Endothelial cell of umbilical vein (primary cell): Measurements from ENCODE around the gene TMIGD3. TPM values are rescaled to one million over a fixed set of nuclear protein-coding genes. Genes with fewer than 3 reads are reported as not detected.

Experiments used
- BruUV-seq: library from RNA; stranded (reverse); fragments of 400-500 nt; replicated peaks from 2 replicates; lab custom pipeline; 2021; lab: Mats Ljungman, UMichigan
- CTCF ChIA-PET: fragments of 300-600, 350-600 bp; sonication (Branson Sonifier 250); formaldehyde crosslinking; loops from one replicate; lab custom pipeline; 2021; ENCODE audit warnings: antibody characterized with exemption, inconsistent platforms; lab: Charles Lee
- POLR2A ChIA-PET: fragments of 300-600, 350-600 bp; sonication (Branson Sonifier 250); formaldehyde crosslinking; loops from one replicate; lab custom pipeline; 2021; ENCODE audit warnings: antibody characterized with exemption, inconsistent platforms; lab: Charles Lee
- DNase-seq: peaks from one replicate; pipeline ENCODE4 v3.0.0-alpha.2; 2011; ENCODE audit warnings: low read depth, low spot score
- FAIRE-seq: peaks from 2 replicates; lab custom pipeline; 2011; peaks lifted over from hg19 to GRCh38; lab: Jason Lieb, UNC
- H2AFZ ChIP-seq: 2 replicates; pipeline ENCODE4 v1.6.0; 2012; ENCODE audit warnings: low read depth, low read length, control low read depth, inconsistent platforms
- H3K27ac ChIP-seq: 2 replicates; pipeline ENCODE4 v1.5.1; 2011; ENCODE audit warnings: low read depth, mild to moderate bottlenecking, control low read depth, low read length, moderate library complexity; ENCODE audit not compliant: insufficient read depth
- H3K27me3 ChIP-seq, 2 experiments: 2 replicates each; pipeline versions ENCODE4 v1.6.0 to v1.6.1; 2011; ENCODE audit warnings: low read length in 2 of 2, mixed read lengths in 1 of 2; ENCODE audit not compliant: control insufficient read depth in 2 of 2, insufficient read depth in 2 of 2
- H3K36me3 ChIP-seq, 2 experiments: 2 replicates in 1 of 2; 3 replicates in 1 of 2; pipeline ENCODE4 v1.5.1; 2011; ENCODE audit warnings: low read length in 2 of 2, mild to moderate bottlenecking in 1 of 2, moderate library complexity in 1 of 2; ENCODE audit not compliant: control insufficient read depth in 2 of 2, insufficient read depth in 2 of 2; ENCODE audit errors: extremely low read depth in 1 of 2
- H3K4me1 ChIP-seq: 3 replicates; pipeline ENCODE4 v1.5.1; 2011; ENCODE audit warnings: mild to moderate bottlenecking, low read length; ENCODE audit not compliant: control insufficient read depth, insufficient read depth; ENCODE audit errors: extremely low read depth
- H3K4me2 ChIP-seq: 2 replicates; pipeline ENCODE4 v1.6.1; 2011; ENCODE audit warnings: low read length, control low read depth, mixed read lengths; ENCODE audit not compliant: insufficient read depth
- H3K4me3 ChIP-seq, 3 experiments: fragments of 200-600 bp in 1 of 3; sonication (generic), shearing (Covaris generic) in 1 of 3; replicated peaks in 1 of 3; 2 replicates each; pipeline ENCODE4 v1.5.1; 2011 to 2016; ENCODE audit warnings: control low read depth in 3 of 3, low read length in 3 of 3, mild to moderate bottlenecking in 2 of 3, inconsistent platforms in 1 of 3, low read depth in 1 of 3, moderate library complexity in 1 of 3; ENCODE audit not compliant: insufficient read depth in 1 of 3
- H3K79me2 ChIP-seq: 2 replicates; pipeline ENCODE4 v1.6.0; 2012; ENCODE audit warnings: low read length, inconsistent platforms; ENCODE audit not compliant: control insufficient read depth, insufficient read depth
- H3K9ac ChIP-seq: replicated peaks from 2 replicates; pipeline ENCODE3; 2011; ENCODE audit warnings: low read length, control low read depth; ENCODE audit not compliant: insufficient read depth; ENCODE audit errors: extremely low read depth
- H3K9me1 ChIP-seq: replicated peaks from 3 replicates; pipeline ENCODE4 v1.6.0; 2011; ENCODE audit warnings: mild to moderate bottlenecking, low read length; ENCODE audit not compliant: control insufficient read depth, insufficient read depth; ENCODE audit errors: extremely low read depth
- H3K9me3 ChIP-seq: replicated peaks from 2 replicates; pipeline ENCODE4 v1.5.1; 2012; ENCODE audit warnings: low read length, inconsistent platforms; ENCODE audit not compliant: control insufficient read depth, insufficient read depth
- H4K20me1 ChIP-seq: replicated peaks from 2 replicates; pipeline ENCODE3; 2011; ENCODE audit warnings: mild to moderate bottlenecking, low read length; ENCODE audit not compliant: control insufficient read depth, insufficient read depth; ENCODE audit errors: extremely low read depth
- EZH2 ChIP-seq: IDR thresholded peaks from 2 replicates; pipeline ENCODE4 v1.6.1; 2012; ENCODE audit warnings: borderline replicate concordance, low read depth, mild to moderate bottlenecking, moderate library complexity, low read length, inconsistent platforms; ENCODE audit not compliant: severe bottlenecking
- FOS ChIP-seq: IDR thresholded peaks from 2 replicates; pipeline ENCODE4 v1.6.1; 2011; ENCODE audit warnings: mild to moderate bottlenecking, low read length, moderate library complexity, borderline replicate concordance; ENCODE audit not compliant: insufficient read depth
- GATA2 ChIP-seq: IDR thresholded peaks from 2 replicates; pipeline ENCODE4 v1.7.0; 2011; ENCODE audit warnings: low read depth, mild to moderate bottlenecking, moderate library complexity, mixed read lengths, low read length; ENCODE audit not compliant: insufficient read length, insufficient read depth
- JUN ChIP-seq: IDR thresholded peaks from 2 replicates; pipeline ENCODE4 v1.6.1; 2011; ENCODE audit warnings: borderline replicate concordance, low read depth; ENCODE audit not compliant: insufficient read length, insufficient read depth
- MYC ChIP-seq: IDR thresholded peaks from one replicate; pipeline ENCODE4 v1.6.1; 2011; ENCODE audit warnings: mild to moderate bottlenecking, low read depth, low read length
- POLR2A ChIP-seq: IDR thresholded peaks from 2 replicates; pipeline ENCODE4 v1.6.1; 2012; ENCODE audit warnings: low read depth, mild to moderate bottlenecking, control low read depth, low read length
- POLR2AphosphoS5 ChIP-seq: IDR thresholded peaks from 2 replicates; pipeline ENCODE4 v1.6.1; 2012; ENCODE audit warnings: low read depth, mild to moderate bottlenecking, control low read depth, low read length, moderate library complexity; ENCODE audit not compliant: insufficient read depth
- dilution Hi-C: fragments of 300-500 bp; cut with MboI; formaldehyde crosslinking; loops from one replicate; pipeline ENCODE4 v1.15.0; 2019; ENCODE audit warnings: low sequenced_read_pairs; ENCODE audit not compliant: extremely low pct_ligation_motif_present
- intact Hi-C: fragments of 100-400 bp; cut with micrococcal nuclease; formaldehyde crosslinking; loops from one replicate; pipeline ENCODE4 v1.10.0; 2022
- polyA plus RNA-seq, 4 experiments: library from polyadenylated mRNA; depleted of rRNA in 3 of 4; stranded (reverse) in 3 of 4; unstranded in 1 of 4; fragments of >200 nt; gene quantifications; 2 replicates each; pipeline versions ENCODE4 v1.2.1 to v1.2.3, GENCODE V29; 2011 to 2012; ENCODE audit warnings: missing spikeins in 1 of 4
- total RNA-seq: library from RNA; stranded (reverse); gene quantifications from 2 replicates; pipeline ENCODE4 v1.2.3, GENCODE V29; 2021
- TF ChIP-seq, protein P1 (sequence below), 2 donors: IDR thresholded peaks; 1 replicate in 1 of 2; 2 replicates in 1 of 2; pipeline ENCODE4 v1.5.1; 2011; ENCODE audit warnings: low read length in 2 of 2, mild to moderate bottlenecking in 2 of 2, moderate library complexity in 2 of 2, control low read depth in 1 of 2, inconsistent platforms in 1 of 2, low read depth in 1 of 2; ENCODE audit not compliant: insufficient read depth in 1 of 2; ENCODE audit errors: extremely low read depth in 1 of 2
- TF ChIP-seq, protein P2 (sequence below): IDR thresholded peaks from 2 replicates; pipeline ENCODE4 v1.6.1; 2011; ENCODE audit not compliant: insufficient read depth, insufficient read length

TMIGD3 gene
- total and polyA plus RNA-seq, 2 donors (not counting 3 experiments of a cell fraction or from before 2014, with no cell fraction given): 0.07 to 0.49 TPM

DNA sequence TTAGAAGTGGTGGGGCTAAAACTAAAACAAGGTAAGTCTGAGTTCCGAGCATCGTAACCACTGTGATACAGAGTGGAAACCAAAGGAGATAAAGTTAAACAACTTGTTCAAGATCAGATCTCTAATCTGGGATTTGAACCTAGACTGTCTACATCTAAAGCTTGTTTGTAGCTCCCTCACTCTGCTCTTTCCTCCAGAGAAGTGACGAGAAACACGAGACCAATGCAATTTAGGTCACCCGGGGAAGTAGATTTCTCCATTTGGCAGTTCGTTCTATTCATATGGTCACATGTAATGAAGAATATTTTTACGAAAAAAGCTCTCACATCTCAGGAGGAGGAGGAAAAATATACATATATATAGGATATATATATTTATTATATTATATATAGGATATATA, 1.8 kb downstream of the TMIGD3 start:
- intact Hi-C loops: no loop called here
- DNase-seq: no peak

More for the DNA sequence above, 1.8 kb downstream of the TMIGD3 start:
- dilution Hi-C loops: no loop called here
- BruUV-seq: no TSS peak
- CTCF ChIA-PET: no interaction called here
- Histone ChIP-seq H3K4me1 (no peaks in the 10 kb centered on the region), H3K4me2 (no peak overlapping the region), H4K20me1 (no peaks in the 10 kb centered on the region), H3K9ac (no peak overlapping the region), H3K27ac (no peak overlapping the region), H3K4me3 (no peak overlapping the region), H3K9me3 (no peaks in the 10 kb centered on the region), H3K36me3 (no peaks in the 10 kb centered on the region), H3K27me3 (peaks cover 7 to 10% of the 10 kb centered on the region in 2 experiments), H2AFZ (no peak overlapping the region), H3K79me2 (no peaks in the 10 kb centered on the region), H3K9me1 (no peaks in the 10 kb centered on the region)
- POLR2A ChIA-PET: no interaction called here
- TF ChIP-seq EZH2 (no peak), POLR2AphosphoS5 (no peak), POLR2A (no peak), FOS (no peak), JUN (no peak), MYC (no peak), GATA2 (no peak)
- TF ChIP-seq, protein P1, sequence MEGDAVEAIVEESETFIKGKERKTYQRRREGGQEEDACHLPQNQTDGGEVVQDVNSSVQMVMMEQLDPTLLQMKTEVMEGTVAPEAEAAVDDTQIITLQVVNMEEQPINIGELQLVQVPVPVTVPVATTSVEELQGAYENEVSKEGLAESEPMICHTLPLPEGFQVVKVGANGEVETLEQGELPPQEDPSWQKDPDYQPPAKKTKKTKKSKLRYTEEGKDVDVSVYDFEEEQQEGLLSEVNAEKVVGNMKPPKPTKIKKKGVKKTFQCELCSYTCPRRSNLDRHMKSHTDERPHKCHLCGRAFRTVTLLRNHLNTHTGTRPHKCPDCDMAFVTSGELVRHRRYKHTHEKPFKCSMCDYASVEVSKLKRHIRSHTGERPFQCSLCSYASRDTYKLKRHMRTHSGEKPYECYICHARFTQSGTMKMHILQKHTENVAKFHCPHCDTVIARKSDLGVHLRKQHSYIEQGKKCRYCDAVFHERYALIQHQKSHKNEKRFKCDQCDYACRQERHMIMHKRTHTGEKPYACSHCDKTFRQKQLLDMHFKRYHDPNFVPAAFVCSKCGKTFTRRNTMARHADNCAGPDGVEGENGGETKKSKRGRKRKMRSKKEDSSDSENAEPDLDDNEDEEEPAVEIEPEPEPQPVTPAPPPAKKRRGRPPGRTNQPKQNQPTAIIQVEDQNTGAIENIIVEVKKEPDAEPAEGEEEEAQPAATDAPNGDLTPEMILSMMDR (IDR thresholded peaks at IDR 0.05; ENCODE audit: extremely low read depth in 1 of 2, insufficient read depth in 1 of 2, low read depth in 1 of 2, low read length in 2 of 2): no peak
- TF ChIP-seq, protein P2, sequence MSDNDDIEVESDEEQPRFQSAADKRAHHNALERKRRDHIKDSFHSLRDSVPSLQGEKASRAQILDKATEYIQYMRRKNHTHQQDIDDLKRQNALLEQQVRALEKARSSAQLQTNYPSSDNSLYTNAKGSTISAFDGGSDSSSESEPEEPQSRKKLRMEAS: no peak
- no peak for FAIRE-seq
